ENCODE data around the gene CACNA1E.

Gene CACNA1E

GRCh38 chr1:181483285-181484195 is at the start of gene CACNA1E:
CACNA1E (plus strand) TSS chr1:181483517; CDS start chr1:181483745, 228 bp downstream.
- no peak for DNase-seq

- no peak for DNase-seq
Observed at GRCh38 chr1:181433931-181434330, 49.4 kb upstream of the CACNA1E start.

GRCh38 chr1:181438013-181438412 is 45.3 kb upstream of the CACNA1E start:
- no peak for DNase-seq

GRCh38 chr1:181440510-181440909 is 42.8 kb upstream of the CACNA1E start:
- no peak for DNase-seq

- DNase-seq: no peak
Observed at GRCh38 chr1:181442181-181442525, 41.2 kb upstream of the CACNA1E start.

- DNase-seq: no peak
Observed at GRCh38 chr1:181443231-181443853, 40.0 kb upstream of the CACNA1E start.

- no peak for DNase-seq
Observed at GRCh38 chr1:181445436-181445835, 37.9 kb upstream of the CACNA1E start.

GRCh38 chr1:181448461-181448860 is 34.9 kb upstream of the CACNA1E start:
- no peak for DNase-seq

- DNase-seq: no peak
Observed at GRCh38 chr1:181451661-181452230, 31.6 kb upstream of the CACNA1E start.

- DNase-seq: no peak
Observed at GRCh38 chr1:181452746-181453145, 30.6 kb upstream of the CACNA1E start.

- no peak for DNase-seq
Observed at GRCh38 chr1:181453541-181454201, 29.6 kb upstream of the CACNA1E start.

GRCh38 chr1:181456551-181456950 is 26.8 kb upstream of the CACNA1E start:
- DNase-seq: no peak

- no peak for DNase-seq
Observed at GRCh38 chr1:181458419-181458818, 24.9 kb upstream of the CACNA1E start.

GRCh38 chr1:181459067-181459466 is 24.2 kb upstream of the CACNA1E start:
- no peak for DNase-seq

- no peak for DNase-seq
Observed at GRCh38 chr1:181469829-181470228, 13.5 kb upstream of the CACNA1E start.

GRCh38 chr1:181475580-181475979 is 7.7 kb upstream of the CACNA1E start:
- DNase-seq: no peak

- DNase-seq: no peak
Observed at GRCh38 chr1:181476581-181476980, 6.7 kb upstream of the CACNA1E start.

GRCh38 chr1:181478306-181478705 is 5.0 kb upstream of the CACNA1E start:
- DNase-seq: no peak

GRCh38 chr1:181479137-181479745 is 4.1 kb upstream of the CACNA1E start:
- DNase-seq: no peak

- DNase-seq: no peak
Observed at GRCh38 chr1:181482001-181482430, 1.3 kb upstream of the CACNA1E start.

- DNase-seq: no peak
Observed at GRCh38 chr1:181482521-181483284, 614 bp upstream of the CACNA1E start.

- DNase-seq: no peak
Observed at GRCh38 chr1:181484821-181485220, 1.5 kb downstream of the CACNA1E start.
